IMR-90 (cell line): ENCODE data around the gene ZNF700. TPM values are rescaled to one million over a fixed set of nuclear protein-coding genes. Genes with fewer than 3 reads are reported as not detected.
A peak's percentile ranks its signal among the peaks of the same experiment; 100 is the strongest.

Source experiments
- ATAC-seq: fragments of 200-7000 bp; cut with Tn5 transposase; 2 replicates; pipeline ENCODE4 v1.9.1; 2020; ENCODE audit warnings: low read depth, mild to moderate bottlenecking, moderate library complexity
- BruUV-seq: library from RNA; stranded (reverse); fragments of 400-500 nt; replicated peaks from 2 replicates; lab custom pipeline; 2021; lab: Mats Ljungman, UMichigan
- CTCF ChIA-PET: fragments of 300-600 bp; formaldehyde crosslinking; extraction: SDS; loops from one replicate; lab custom pipeline; 2021; ENCODE audit warnings: antibody characterized with exemption; lab: Yijun Ruan, JAX
- POLR2A ChIA-PET: fragments of 300-600 bp; sonication (Branson Sonifier 250); formaldehyde crosslinking; loops from one replicate; lab custom pipeline; 2022; ENCODE audit warnings: antibody characterized with exemption; ENCODE audit not compliant: unreplicated experiment; lab: Charles Lee
- DNase-seq: peaks from one replicate; pipeline ENCODE4 v3.0.0; 2013
- H2AFZ ChIP-seq: replicated peaks from 2 replicates; pipeline ENCODE3; 2013; ENCODE audit warnings: low read length, mild to moderate bottlenecking; ENCODE audit not compliant: poor library complexity
- H2AK5ac ChIP-seq: 2 replicates; pipeline ENCODE4 v1.6.1; 2013; ENCODE audit warnings: low read depth, low read length, inconsistent platforms
- H2AK9ac ChIP-seq: replicated peaks from 2 replicates; pipeline ENCODE3; 2013; ENCODE audit warnings: mild to moderate bottlenecking, low read depth, low read length, moderate library complexity; ENCODE audit not compliant: poor library complexity
- H2BK120ac ChIP-seq: 2 replicates; pipeline ENCODE4 v1.6.1; 2013; ENCODE audit warnings: low read depth, low read length, inconsistent platforms
- H2BK15ac ChIP-seq: 3 replicates; pipeline ENCODE4 v1.6.1; 2013; ENCODE audit warnings: low read depth, low read length, inconsistent platforms
- H2BK20ac ChIP-seq: 2 replicates; pipeline ENCODE4 v1.6.1; 2013; ENCODE audit warnings: low read depth, mild to moderate bottlenecking, inconsistent platforms, low read length, moderate library complexity
- H2BK5ac ChIP-seq: 2 replicates; pipeline ENCODE4 v1.6.1; 2013; ENCODE audit warnings: mild to moderate bottlenecking, low read depth, low read length, inconsistent platforms; ENCODE audit not compliant: poor library complexity, severe bottlenecking
- H3K14ac ChIP-seq: replicated peaks from 2 replicates; pipeline ENCODE4 v1.6.1; 2013; ENCODE audit warnings: low read depth, low read length, inconsistent platforms
- H3K18ac ChIP-seq: 2 replicates; pipeline ENCODE4 v1.6.1; 2013; ENCODE audit warnings: low read depth, low read length, control low read depth
- H3K23ac ChIP-seq: 2 replicates; pipeline ENCODE4 v1.6.1; 2013; ENCODE audit warnings: low read depth, low read length, inconsistent platforms
- H3K27ac ChIP-seq: 2 replicates; pipeline ENCODE4 v1.5.1; 2013; ENCODE audit warnings: mild to moderate bottlenecking, control low read depth, low read length; ENCODE audit not compliant: insufficient read depth
- H3K27me3 ChIP-seq: 2 replicates; pipeline ENCODE4 v1.6.1; 2013; ENCODE audit warnings: low read length; ENCODE audit not compliant: control insufficient read depth, insufficient read depth
- H3K36me3 ChIP-seq: 2 replicates; pipeline ENCODE4 v1.6.1; 2013; ENCODE audit warnings: low read length, mixed read lengths; ENCODE audit not compliant: control insufficient read depth, insufficient read depth
- H3K4ac ChIP-seq: 2 replicates; pipeline ENCODE4 v1.6.1; 2013; ENCODE audit warnings: low read depth, low read length, inconsistent platforms
- H3K4me1 ChIP-seq: 2 replicates; pipeline ENCODE4 v1.6.1; 2013; ENCODE audit warnings: low read length, mixed read lengths; ENCODE audit not compliant: control insufficient read depth, insufficient read depth
- H3K4me2 ChIP-seq: 2 replicates; pipeline ENCODE4 v1.6.1; 2013; ENCODE audit warnings: low read depth, mild to moderate bottlenecking, control low read depth, low read length, moderate library complexity
- H3K4me3 ChIP-seq: 2 replicates; pipeline ENCODE4 v1.5.1; 2013; ENCODE audit warnings: low read depth, mild to moderate bottlenecking, control low read depth, low read length, moderate library complexity; ENCODE audit not compliant: insufficient read depth
- H3K56ac ChIP-seq: 2 replicates; pipeline ENCODE4 v1.6.1; 2013; ENCODE audit warnings: low read length, inconsistent platforms; ENCODE audit not compliant: insufficient read depth; ENCODE audit errors: extremely low read depth
- H3K79me1 ChIP-seq, 2 experiments: 2 replicates each; pipeline ENCODE4 v1.6.1; 2013; ENCODE audit warnings: low read length in 2 of 2, inconsistent platforms in 1 of 2, low read depth in 1 of 2
- H3K9ac ChIP-seq: 2 replicates; pipeline ENCODE4 v1.6.1; 2013; ENCODE audit warnings: low read depth, low read length, control low read depth
- H3K9me1 ChIP-seq: 2 replicates; pipeline ENCODE4 v1.6.1; 2013; ENCODE audit warnings: low read length, inconsistent platforms; ENCODE audit not compliant: insufficient read depth
- H3K9me3 ChIP-seq: 2 replicates; pipeline ENCODE4 v1.6.1; 2013; ENCODE audit warnings: low read length; ENCODE audit not compliant: control insufficient read depth, insufficient read depth
- H4K20me1 ChIP-seq: 2 replicates; pipeline ENCODE4 v1.6.1; 2013; ENCODE audit warnings: low read length, inconsistent platforms; ENCODE audit not compliant: insufficient read depth
- H4K5ac ChIP-seq: 2 replicates; pipeline ENCODE4 v1.6.1; 2013; ENCODE audit warnings: mild to moderate bottlenecking, low read depth, low read length, control low read depth
- H4K8ac ChIP-seq, 2 experiments: 2 replicates each; pipeline ENCODE4 v1.6.1; 2013; ENCODE audit warnings: low read depth in 2 of 2, low read length in 2 of 2, control low read depth in 1 of 2, inconsistent platforms in 1 of 2
- H4K91ac ChIP-seq: 2 replicates; pipeline ENCODE4 v1.6.1; 2013; ENCODE audit warnings: low read depth, low read length, inconsistent platforms; ENCODE audit not compliant: insufficient read depth
- CHD1 ChIP-seq: IDR thresholded peaks from 2 replicates; pipeline ENCODE4 v1.6.1; 2012; ENCODE audit warnings: low read depth, low read length, improper control_type of control experiment
- CTCF ChIP-seq: conservative IDR thresholded peaks from 2 replicates; pipeline ENCODE4 v1.5.1; 2012; ENCODE audit warnings: mild to moderate bottlenecking, low read depth, low read length, improper control_type of control experiment
- FOS ChIP-seq: fragments of 150-350 bp; IDR thresholded peaks from 2 replicates; pipeline ENCODE4 v1.6.1; 2016; ENCODE audit warnings: low read depth, low read length
- MAFK ChIP-seq: IDR thresholded peaks from 2 replicates; pipeline ENCODE4 v1.6.1; 2012; ENCODE audit warnings: low read depth, low read length, improper control_type of control experiment
- POLR2A ChIP-seq: IDR thresholded peaks from 2 replicates; pipeline ENCODE4 v1.6.1; 2012; ENCODE audit warnings: mild to moderate bottlenecking, low read depth, low read length
- RAD21 ChIP-seq: IDR thresholded peaks from 2 replicates; pipeline ENCODE4 v1.6.1; 2012; ENCODE audit warnings: low read length, improper control_type of control experiment
- RCOR1 ChIP-seq: IDR thresholded peaks from 2 replicates; pipeline ENCODE4 v1.6.1; 2012; ENCODE audit warnings: mild to moderate bottlenecking, low read length, improper control_type of control experiment; ENCODE audit not compliant: insufficient replicate concordance
- SMC3 ChIP-seq: fragments of 150-350 bp; IDR thresholded peaks from 2 replicates; pipeline ENCODE4 v1.6.1; 2016; ENCODE audit warnings: low read depth, mild to moderate bottlenecking, antibody characterized with exemption, low read length, moderate library complexity
- WGBS, 2 experiments: methylation state at CpG; one replicate each; pipeline versions ENCODE4 v1.1.5 to v1.1.7; 2013; ENCODE audit warnings: missing lambda C conversion rate in 2 of 2; ENCODE audit not compliant: insufficient read length in 1 of 2; ENCODE audit errors: extremely low coverage in 2 of 2; 5-methylcytosine and 5-hydroxymethylcytosine counted together
- dilution Hi-C: fragments of 300-500 bp; cut with HindIII; formaldehyde crosslinking; loops from one replicate; pipeline ENCODE4 v1.14.3; 2018; ENCODE audit warnings: low sequenced_read_pairs; ENCODE audit not compliant: unreplicated experiment
- in situ Hi-C: fragments of 300-500 bp; cut with MboI; formaldehyde crosslinking; loops from 3 replicates; pipeline ENCODE4 v1.14.3; 2019; ENCODE audit warnings: low sequenced_read_pairs, inconsistent platforms, mixed read lengths
- intact Hi-C: fragments of 100-400 bp; cut with micrococcal nuclease; formaldehyde crosslinking; loops from 2 replicates; pipeline ENCODE4 v1.10.0; 2022
- polyA plus RNA-seq, 3 experiments: library from polyadenylated mRNA; depleted of rRNA; stranded (reverse); fragments of >200 nt; gene quantifications; 2 replicates each; pipeline ENCODE4 v1.2.3, GENCODE V29; 2012; ENCODE audit warnings: low replicate concordance in 1 of 3
- total RNA-seq: library from RNA; depleted of rRNA; stranded (reverse); fragments of >200 nt; gene quantifications from 2 replicates; pipeline ENCODE4 v1.2.3, GENCODE V29; 2012

ZNF700 gene
- total and polyA plus RNA-seq, 2 of the 4 experiments (the other 2 are of a cell fraction) = 5.3 to 10.2 TPM

GRCh38 chr19:11963566-11964355 is 38.9 kb downstream of the ZNF700 start:
- Histone ChIP-seq H3K4me3 (no peak overlapping the region), H2AK5ac (no peak overlapping the region), H3K14ac (no peak overlapping the region), H3K9me1 (0 out of 2 replicates have a peak, but pooled peaks cover 3% of the 10 kb centered on the region), H2BK5ac (no peak overlapping the region), H3K23ac (no peak overlapping the region), H2BK20ac (no peak overlapping the region), H3K56ac (no peak overlapping the region), H4K8ac (no peak overlapping the region; a peak in 1 of 4 replicates), H2AFZ (peak overlapping the region; percentile 11), H3K9me3 (no peaks in the 10 kb centered on the region), H3K4me1 (peaks cover 2% of the 10 kb centered on the region; the same call in 1 of the 2 replicates), H3K27ac (no peak overlapping the region), H4K91ac (no peak overlapping the region), H3K4me2 (peak overlapping the region; percentile 13; the same call in 1 of the 2 replicates), H3K36me3 (no peaks in the 10 kb centered on the region), H2BK120ac (no peak overlapping the region), H3K4ac (no peak overlapping the region), H4K20me1 (no peaks in the 10 kb centered on the region), H3K79me1 (no peaks in the 10 kb centered on the region), H4K5ac (no peak overlapping the region), H2BK15ac (no peak overlapping the region), H3K9ac (no peak overlapping the region), H2AK9ac (peak overlapping the region; percentile 48), H3K18ac (no peak overlapping the region), H3K27me3 (no peaks in the 10 kb centered on the region)
- dilution Hi-C loops (no loop called here), in situ Hi-C loops (no loop called here), intact Hi-C loops (loop anchor here (1.0 kb wide), 3 partner anchors 25 to 178 kb away; no protein-coding TSS in a partner anchor)
- DNase-seq (peak; percentile 61), ATAC-seq (peak; percentile 66)
- CTCF ChIA-PET = interaction anchor here (0.9 to 1.2 kb wide), 3 partner anchors 10 to 40 kb away, joined by 3 to 8 read pairs (median 5); partner anchors contain the start of gene ZNF700
- no TSS peak for BruUV-seq
- TF ChIP-seq MAFK (no peak), SMC3 (peak; percentile 73), CTCF (peak; percentile 78), FOS (no peak), RCOR1 (no peak), RAD21 (peak; percentile 82), POLR2A (no peak), CHD1 (no peak)
- WGBS, 2 experiments = 56% methylated on average over 8 of the region's 26 CpGs; no CpG with 5 or more reads in 1 of the 2 experiments
- POLR2A ChIA-PET = no interaction called here
